HG03135 (cell line): ENCODE measurements around the gene CRY2.
"Not testable (repeated sequence)": the region's sequence is repeated elsewhere in the genome, so short reads cannot be mapped to it uniquely, and the experiment has no call there.

ENCODE experiments used
- ATAC-seq: cut with Tn5 transposase; IDR thresholded peaks from one replicate; pipeline ENCODE4 v1.9.1; 2021; ENCODE audit warnings: mild to moderate bottlenecking, moderate library complexity; ENCODE audit not compliant: unreplicated experiment

Gene CRY2

GRCh38 chr11:45846974-45847910, at the start of gene CRY2:
CRY2 (plus strand) TSS chr11:45847475; CDS start chr11:45847491, 16 bp downstream.
- ATAC-seq = peak; percentile 91

- no peak for ATAC-seq
Observed at GRCh38 chr11:45798793-45799441, 48.4 kb upstream of the CRY2 start.

DNA sequence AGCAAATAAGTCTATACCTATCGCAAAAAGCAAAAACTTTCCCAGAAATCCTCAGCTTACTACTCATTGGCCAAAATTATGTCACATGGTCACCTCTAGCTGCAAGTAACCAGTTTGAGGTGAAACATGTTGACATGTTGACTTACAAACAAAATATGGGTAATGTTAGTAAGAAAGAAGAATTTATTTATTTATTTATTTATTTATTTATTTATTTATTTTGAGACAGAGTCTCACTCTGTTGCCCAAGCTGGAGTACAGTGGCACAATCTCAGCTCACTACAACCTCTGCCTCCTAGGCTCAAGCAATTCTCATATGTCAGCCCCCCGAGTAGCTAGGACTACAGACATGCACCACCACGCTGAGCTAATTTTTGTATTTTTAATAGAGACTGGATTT, 47.7 kb upstream of the CRY2 start:
- ATAC-seq = no peak

- ATAC-seq = no peak
Observed at GRCh38 chr11:45800261-45800660, 47.0 kb upstream of the CRY2 start.

DNA sequence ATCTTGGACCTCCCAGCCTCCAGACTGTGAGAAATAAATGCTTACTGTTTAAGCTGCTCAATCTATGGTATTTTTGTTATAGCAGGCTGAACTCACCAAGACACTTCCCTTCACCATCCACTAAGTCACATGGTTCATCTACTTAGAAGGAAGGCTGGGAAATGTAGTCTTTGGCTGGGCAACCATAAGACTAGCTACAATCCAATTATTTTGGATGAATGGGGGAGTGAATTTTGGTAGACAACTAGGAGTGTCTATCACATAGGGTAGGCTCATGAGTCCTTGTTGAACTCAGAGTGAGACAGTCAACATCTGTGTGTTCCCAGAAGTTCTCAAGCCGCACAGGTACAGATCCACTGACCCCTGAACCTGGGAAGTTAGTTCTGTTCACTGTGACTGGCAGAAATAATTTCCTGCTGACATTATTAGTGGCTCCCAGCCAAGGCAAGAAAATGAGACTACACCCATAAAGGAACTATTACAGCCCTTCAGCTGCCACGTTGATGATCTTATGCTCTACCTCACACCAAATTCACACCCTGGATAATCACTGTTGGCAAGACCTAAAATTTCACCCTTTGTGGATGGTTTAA, 45.5 kb upstream of the CRY2 start:
- no peak for ATAC-seq

- ATAC-seq = no peak
Observed at GRCh38 chr11:45802531-45803317, 44.6 kb upstream of the CRY2 start.

DNA sequence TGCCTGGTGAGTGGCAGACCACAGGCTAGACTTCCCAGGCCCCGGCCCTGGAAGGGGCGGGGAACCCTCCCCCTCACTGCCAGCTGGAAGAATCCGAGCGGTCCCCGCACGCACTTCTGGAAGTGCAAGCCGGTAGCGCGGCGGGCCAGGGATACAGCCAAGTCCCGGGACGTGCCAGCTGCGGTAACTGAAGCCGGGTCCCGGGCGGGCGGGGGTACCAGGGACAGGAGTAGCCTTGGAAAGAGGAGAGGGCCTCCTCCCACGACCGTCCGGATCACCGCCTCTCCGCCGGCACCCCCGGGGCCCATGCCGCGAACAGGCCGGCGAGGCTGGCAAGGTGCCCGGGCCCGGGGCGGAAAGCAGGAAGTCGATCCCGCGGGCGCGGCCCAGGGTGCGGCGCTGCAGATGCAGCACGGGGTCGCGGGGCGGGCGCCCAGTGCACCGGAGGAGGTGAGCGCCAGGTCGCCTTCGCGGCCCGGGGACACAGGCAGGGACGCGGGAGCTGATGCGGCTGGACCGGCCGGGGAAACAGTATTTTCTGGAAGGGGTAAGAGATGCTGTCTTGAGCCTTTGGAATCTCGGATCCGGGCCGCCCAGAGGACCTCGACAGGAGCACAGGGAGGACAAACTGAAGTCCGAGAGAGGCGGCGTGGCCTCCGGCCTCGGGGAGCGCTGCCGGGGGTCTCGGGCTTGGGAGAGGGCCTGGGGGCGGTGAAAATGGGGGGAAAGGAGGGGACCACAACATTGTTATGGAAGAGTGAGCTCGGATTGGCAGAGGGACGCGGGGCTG, 43.1 kb upstream of the CRY2 start:
- ATAC-seq = peak; percentile 28

GRCh38 chr11:45804761-45805304, 42.4 kb upstream of the CRY2 start, which contains the start of gene SLC35C1:
SLC35C1 (plus strand) TSS chr11:45805149; CDS start chr11:45805802, 653 bp downstream.
- peak; percentile 94 for ATAC-seq

DNA sequence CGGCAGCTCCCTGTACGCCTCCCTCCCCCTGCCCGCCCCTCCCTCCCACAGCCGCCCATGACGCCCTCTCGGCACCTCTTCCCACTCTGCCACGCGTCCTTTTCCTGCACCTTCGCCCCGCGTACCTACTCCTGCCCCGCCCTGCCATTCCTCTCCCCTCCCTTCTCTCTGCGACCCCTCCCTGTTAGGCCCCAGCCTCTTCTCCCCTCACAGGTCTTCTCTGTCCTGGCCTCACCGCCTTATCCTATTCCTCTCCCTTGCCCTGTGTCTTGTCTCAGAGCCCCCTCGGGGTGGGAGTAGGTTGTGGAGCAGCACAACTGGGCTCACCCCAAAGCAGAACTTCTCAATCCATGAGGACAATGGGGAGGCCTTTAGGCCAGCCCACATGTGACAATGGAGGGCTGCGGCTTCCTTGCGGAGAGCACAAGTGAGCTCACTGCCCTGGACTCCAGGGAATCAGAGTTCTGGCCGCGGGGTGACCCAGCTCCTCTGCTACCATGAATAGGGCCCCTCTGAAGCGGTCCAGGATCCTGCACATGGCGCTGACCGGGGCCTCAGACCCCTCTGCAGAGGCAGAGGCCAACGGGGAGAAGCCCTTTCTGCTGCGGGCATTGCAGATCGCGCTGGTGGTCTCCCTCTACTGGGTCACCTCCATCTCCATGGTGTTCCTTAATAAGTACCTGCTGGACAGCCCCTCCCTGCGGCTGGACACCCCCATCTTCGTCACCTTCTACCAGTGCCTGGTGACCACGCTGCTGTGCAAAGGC, 41.8 kb upstream of the CRY2 start:
- ATAC-seq = peak; percentile 23

DNA sequence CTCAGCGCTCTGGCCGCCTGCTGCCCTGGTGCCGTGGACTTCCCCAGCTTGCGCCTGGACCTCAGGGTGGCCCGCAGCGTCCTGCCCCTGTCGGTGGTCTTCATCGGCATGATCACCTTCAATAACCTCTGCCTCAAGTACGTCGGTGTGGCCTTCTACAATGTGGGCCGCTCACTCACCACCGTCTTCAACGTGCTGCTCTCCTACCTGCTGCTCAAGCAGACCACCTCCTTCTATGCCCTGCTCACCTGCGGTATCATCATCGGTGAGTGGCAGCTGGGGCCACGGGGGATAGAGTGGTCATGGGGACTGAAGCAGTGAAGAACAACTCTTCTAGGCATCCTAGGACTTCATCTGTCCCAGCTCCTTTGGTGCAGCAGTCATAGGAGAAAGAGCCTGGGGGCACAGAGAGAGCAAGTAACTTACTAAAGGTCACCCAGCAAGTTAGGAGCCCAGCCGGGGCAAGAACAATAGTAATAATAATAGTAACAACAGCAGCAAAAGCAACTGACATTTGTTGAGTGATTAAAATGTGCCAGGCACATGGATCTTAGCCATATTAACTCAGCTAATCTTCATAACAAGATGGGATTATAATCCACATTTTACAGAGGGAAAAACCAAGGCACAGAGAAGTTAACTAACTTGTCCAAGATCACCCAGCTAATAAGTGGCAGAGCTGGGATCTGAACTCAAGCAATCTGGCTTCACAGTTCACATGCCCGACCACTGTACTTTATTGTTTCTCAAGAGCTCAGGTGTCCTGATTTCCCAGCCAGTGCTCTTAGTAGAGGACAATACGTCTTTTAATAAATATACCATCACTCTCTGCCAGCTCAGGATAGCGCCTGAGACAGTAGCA, 41.0 kb upstream of the CRY2 start:
- ATAC-seq = no peak

- ATAC-seq = no peak
Observed at GRCh38 chr11:45806937-45807791, 40.1 kb upstream of the CRY2 start.

DNA sequence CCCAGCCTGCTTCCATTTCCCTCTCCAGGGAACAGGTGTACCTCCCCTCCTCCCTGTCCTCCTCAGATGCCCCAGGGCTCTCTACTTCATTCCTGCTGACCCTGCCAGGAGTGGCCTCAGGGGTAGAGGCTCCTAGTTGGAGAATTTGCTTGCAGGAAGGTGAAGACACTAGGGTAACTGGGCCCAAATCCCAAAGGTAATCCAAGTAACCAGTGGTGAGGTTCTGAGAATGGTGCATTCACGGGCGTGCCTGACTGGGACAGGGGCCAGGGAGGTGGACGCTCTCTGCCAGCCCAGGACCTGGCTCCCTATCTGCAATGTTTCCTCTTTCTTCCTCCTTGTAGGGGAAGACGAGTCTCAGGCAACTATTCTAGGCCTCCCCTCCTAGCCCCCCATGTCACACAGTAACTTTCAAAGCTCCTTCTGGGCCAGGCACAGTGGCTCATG, 39.5 kb upstream of the CRY2 start:
- no peak for ATAC-seq

- not testable (repeated sequence) for ATAC-seq
Observed at GRCh38 chr11:45808427-45808826, 38.8 kb upstream of the CRY2 start.

- no peak for ATAC-seq
Observed at GRCh38 chr11:45809456-45810395, 37.5 kb upstream of the CRY2 start.

GRCh38 chr11:45810431-45811108, 36.7 kb upstream of the CRY2 start:
- ATAC-seq = no peak

DNA sequence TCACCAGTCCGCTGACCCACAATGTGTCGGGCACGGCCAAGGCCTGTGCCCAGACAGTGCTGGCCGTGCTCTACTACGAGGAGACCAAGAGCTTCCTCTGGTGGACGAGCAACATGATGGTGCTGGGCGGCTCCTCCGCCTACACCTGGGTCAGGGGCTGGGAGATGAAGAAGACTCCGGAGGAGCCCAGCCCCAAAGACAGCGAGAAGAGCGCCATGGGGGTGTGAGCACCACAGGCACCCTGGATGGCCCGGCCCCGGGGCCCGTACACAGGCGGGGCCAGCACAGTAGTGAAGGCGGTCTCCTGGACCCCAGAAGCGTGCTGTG, 36.2 kb upstream of the CRY2 start:
- ATAC-seq = no peak
